HepG2 (cell line): Measurements from ENCODE around the gene PGAP3. TPM values are rescaled to one million over a fixed set of nuclear protein-coding genes. Genes with fewer than 3 reads are reported as not detected.

Experiments used
- CREB1 ChIP-seq, 2 experiments: fragments of 450-650 bp in 1 of 2; IDR thresholded peaks; 2 replicates each; pipeline ENCODE4 v1.6.1; 2016 to 2017; ENCODE audit warnings: control low read depth in 1 of 2, mild to moderate bottlenecking in 1 of 2, missing compliant biosample characterization in 1 of 2, missing genetic modification characterization in 1 of 2
- ESRRA ChIP-seq: sonication (generic); formaldehyde crosslinking; IDR thresholded peaks from 2 replicates; pipeline ENCODE4 v1.5.1; 2020; ENCODE audit warnings: mild to moderate bottlenecking, low read depth, missing genetic modification reagents
- HES4 ChIP-seq: sonication (generic); formaldehyde crosslinking; IDR thresholded peaks from 2 replicates; pipeline ENCODE4 v1.9.0; 2021; ENCODE audit warnings: mild to moderate bottlenecking, missing genetic modification reagents, borderline replicate concordance
- KLF12 ChIP-seq: sonication (generic); formaldehyde crosslinking; IDR thresholded peaks from 2 replicates; pipeline ENCODE4 v1.4.0; 2020; ENCODE audit warnings: missing genetic modification reagents, borderline replicate concordance
- MAFK ChIP-seq, 2 experiments: IDR thresholded peaks in 1 of 2; conservative IDR thresholded peaks in 1 of 2; 2 replicates each; pipeline ENCODE4 v1.6.1; 2011; ENCODE audit warnings: improper control_type of control experiment in 2 of 2, low read length in 2 of 2
- MNT ChIP-seq: fragments of 450-650 bp; IDR thresholded peaks from 2 replicates; pipeline ENCODE4 v1.6.1; 2016
- NRL ChIP-seq: sonication (generic); formaldehyde crosslinking; IDR thresholded peaks from 2 replicates; pipeline ENCODE4 v1.5.0; 2020; ENCODE audit warnings: missing genetic modification reagents, mild to moderate bottlenecking, moderate library complexity, borderline replicate concordance
- PHF5A ChIP-seq: IDR thresholded peaks from one replicate; pipeline ENCODE4 v1.6.1; 2018; ENCODE audit warnings: low read depth, missing genetic modification reagents; ENCODE audit not compliant: unreplicated experiment
- TARDBP ChIP-seq: sonication (generic); formaldehyde crosslinking; IDR thresholded peaks from 2 replicates; pipeline ENCODE4 v1.8.0; 2022; ENCODE audit warnings: mild to moderate bottlenecking, missing genetic modification reagents
- UBTF ChIP-seq: sonication (generic); formaldehyde crosslinking; IDR thresholded peaks from 2 replicates; pipeline ENCODE4 v1.4.0; 2020; ENCODE audit warnings: mild to moderate bottlenecking, missing genetic modification reagents
- ZBTB4 ChIP-seq: sonication (generic); formaldehyde crosslinking; IDR thresholded peaks from 2 replicates; pipeline ENCODE4 v1.4.0; 2020; ENCODE audit warnings: missing genetic modification reagents, mild to moderate bottlenecking, borderline replicate concordance
- ZBTB44 ChIP-seq: sonication (generic); formaldehyde crosslinking; IDR thresholded peaks from 2 replicates; pipeline ENCODE4 v1.4.0; 2020; ENCODE audit warnings: missing genetic modification reagents
- ZC3H13 ChIP-seq: sonication (generic); formaldehyde crosslinking; IDR thresholded peaks from 2 replicates; pipeline ENCODE4 v1.8.1; 2023; ENCODE audit warnings: mild to moderate bottlenecking, missing genetic modification reagents, moderate library complexity
- ZC3H4 ChIP-seq: sonication (generic); formaldehyde crosslinking; IDR thresholded peaks from 2 replicates; pipeline ENCODE4 v1.4.0; 2020; ENCODE audit warnings: missing genetic modification reagents, borderline replicate concordance
- ZNF205 ChIP-seq: IDR thresholded peaks from 2 replicates; pipeline ENCODE4 v1.6.1; 2018; ENCODE audit warnings: missing biosample characterization, missing genetic modification reagents
- ZNF564 ChIP-seq: sonication (generic); formaldehyde crosslinking; IDR thresholded peaks from 2 replicates; pipeline ENCODE4 v1.8.1; 2023; ENCODE audit warnings: mild to moderate bottlenecking, missing genetic modification reagents
- ZNF761 ChIP-seq: sonication (generic); formaldehyde crosslinking; conservative IDR thresholded peaks from 2 replicates; pipeline ENCODE4 v1.4.0; 2020; ENCODE audit warnings: mild to moderate bottlenecking, missing genetic modification reagents
- ZXDC ChIP-seq: sonication (generic); formaldehyde crosslinking; IDR thresholded peaks from 2 replicates; pipeline ENCODE4 v1.5.0; 2020; ENCODE audit warnings: mild to moderate bottlenecking, missing genetic modification reagents
- polyA plus RNA-seq, 8 experiments: library from polyadenylated mRNA; depleted of rRNA in 3 of 8; stranded (reverse) in 7 of 8; unstranded in 1 of 8; fragments of >200 nt; fragmentation: Illumina TruSeq in 4 of 8; extraction: Trizol in 4 of 8; gene quantifications; 2 replicates each; pipeline versions ENCODE4 v1.2.1 to v1.2.3, GENCODE V29; 2011 to 2016; ENCODE audit warnings: low read depth in 4 of 8, missing spikeins in 1 of 8, mixed read lengths in 1 of 8; ENCODE audit not compliant: insufficient read depth in 1 of 8
- total RNA-seq, 5 experiments: library from RNA; depleted of rRNA; stranded (reverse); fragments of >200 nt; fragmentation: Illumina TruSeq; extraction: Trizol; gene quantifications; 2 replicates each; pipeline ENCODE4 v1.2.3, GENCODE V29; 2016; ENCODE audit warnings: low read depth in 1 of 5

PGAP3 gene
- total and polyA plus RNA-seq, 2 of the 13 experiments (the other 11 are each of a cell fraction or from before 2014, with no cell fraction given), result 11.9 to 14.6 TPM

GRCh38 chr17:39687101-39687545 is 734 bp downstream of the PGAP3 start (continued):
- peak; percentile 96 for TF ChIP-seq ZNF205 (CRISPR knock-in tag)
- TF ChIP-seq PHF5A (CRISPR knock-in tag), result peak; percentile 35
- TF ChIP-seq CREB1 (IDR thresholded peaks at IDR 0.05), result no peak
- TF ChIP-seq CREB1 (CRISPR knock-in tag; IDR thresholded peaks at IDR 0.05), result no peak; the same call in none of the 2 replicates
- TF ChIP-seq NRL (CRISPR knock-in tag), result no peak
- no peak for TF ChIP-seq ZNF564
- no peak for TF ChIP-seq MAFK (conservative IDR thresholded peaks at IDR 0.05 in 1 of 2, IDR thresholded peaks at IDR 0.05 in 1 of 2; ENCODE audit: low read length in 2 of 2)
- TF ChIP-seq KLF12 (CRISPR knock-in tag), result no peak; the same call in 1 of the 2 replicates
- no peak for TF ChIP-seq ZXDC (CRISPR knock-in tag)
- TF ChIP-seq HES4 (CRISPR knock-in tag), result no peak
- no peak for TF ChIP-seq ZC3H13 (CRISPR knock-in tag)
- TF ChIP-seq UBTF (CRISPR knock-in tag), result no peak
- TF ChIP-seq ZNF761 (CRISPR knock-in tag), result no peak
- TF ChIP-seq TARDBP, result no peak
- peak; percentile 15; the same call in 1 of the 2 replicates for TF ChIP-seq ESRRA (CRISPR knock-in tag)
- no peak for TF ChIP-seq ZC3H4 (CRISPR knock-in tag)
- TF ChIP-seq ZBTB4 (CRISPR knock-in tag), result no peak
- no peak for TF ChIP-seq ZBTB44
- no peak for TF ChIP-seq MNT
